ENCODE results near the gene SCARB1. TPM values are rescaled to one million over a fixed set of nuclear protein-coding genes. Genes with fewer than 3 reads are reported as not detected.

SCARB1 gene
- total RNA-seq, 1 donor from 2014 or later = 6.6 TPM

DNA sequence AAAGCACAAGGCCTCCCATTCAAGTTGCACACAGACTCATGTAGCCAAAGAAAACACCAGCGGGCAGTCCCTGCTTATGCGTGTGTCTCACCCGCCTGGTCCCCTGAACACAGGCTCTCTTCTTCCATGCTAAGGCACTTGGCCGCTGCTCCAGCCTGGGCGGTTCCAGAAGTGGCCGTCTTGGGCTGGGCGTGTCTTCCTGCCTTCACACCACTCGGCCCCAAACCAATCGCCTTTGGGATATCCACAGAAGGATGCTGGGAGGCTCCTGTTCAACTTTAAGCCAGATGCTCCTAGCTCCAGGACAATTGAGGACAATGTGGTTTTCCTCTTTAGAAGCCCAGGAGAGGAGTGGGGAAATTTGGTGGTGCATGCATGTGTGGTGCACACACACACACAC is 2.2 kb downstream of the SCARB1 start:
- no peak for TF ChIP-seq CTCF (IDR thresholded peaks at IDR 0.05; ENCODE audit: insufficient read depth, low read length, severe bottlenecking)
- no peaks in the 10 kb centered on the region for H3K27me3 ChIP-seq (ENCODE audit: control insufficient read depth, insufficient read depth, low read length)
- no peak overlapping the region for H3K4me3 ChIP-seq (ENCODE audit: low read depth, low read length)
- DNase-seq (ENCODE audit: low read depth) = peak; percentile 29
- H3K36me3 ChIP-seq (ENCODE audit: control insufficient read depth, insufficient read depth, low read length) = peaks cover 1% of the 10 kb centered on the region
- FAIRE-seq = no peak

DNA sequence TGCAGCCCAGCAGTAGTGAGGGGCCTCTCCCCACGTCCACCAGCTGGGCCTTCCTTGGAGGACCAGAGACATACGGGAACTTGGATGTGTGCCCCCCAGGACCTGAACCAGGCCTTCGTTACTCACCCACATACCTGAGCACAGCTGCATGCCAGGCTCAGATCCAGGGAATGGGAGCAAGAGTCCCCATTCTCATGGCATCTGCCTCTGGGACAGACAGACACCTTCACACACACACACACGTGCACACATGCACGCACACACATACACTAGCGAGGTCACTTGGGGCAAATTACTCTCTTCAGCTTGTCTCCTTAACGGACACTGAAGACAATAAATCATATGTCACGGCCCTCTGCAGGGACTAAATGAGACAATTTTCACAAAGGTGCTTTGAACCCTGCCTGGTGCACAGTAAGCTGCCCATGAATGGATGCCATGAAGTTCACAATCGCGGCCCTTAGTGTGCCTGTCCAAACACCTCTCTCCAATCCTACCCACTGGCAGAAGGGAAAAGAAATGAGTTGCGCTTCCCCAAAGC is 5.7 kb downstream of the SCARB1 start:
- H3K27me3 ChIP-seq (ENCODE audit: control insufficient read depth, insufficient read depth, low read length) = no peaks in the 10 kb centered on the region
- peaks cover 1% of the 10 kb centered on the region for H3K36me3 ChIP-seq (ENCODE audit: control insufficient read depth, insufficient read depth, low read length)
- no peak for TF ChIP-seq CTCF (IDR thresholded peaks at IDR 0.05; ENCODE audit: insufficient read depth, low read length, severe bottlenecking)
- FAIRE-seq (no peak), DNase-seq (ENCODE audit: low read depth) (no peak)
- H3K4me3 ChIP-seq (ENCODE audit: low read depth, low read length) = no peak overlapping the region

- no peak for TF ChIP-seq CTCF (IDR thresholded peaks at IDR 0.05; ENCODE audit: insufficient read depth, low read length, severe bottlenecking)
- FAIRE-seq (no peak), DNase-seq (ENCODE audit: low read depth) (no peak)
- Histone ChIP-seq H3K27me3 (ENCODE audit: control insufficient read depth, insufficient read depth, low read length) (no peaks in the 10 kb centered on the region), H3K4me3 (ENCODE audit: low read depth, low read length) (no peak overlapping the region), H3K36me3 (ENCODE audit: control insufficient read depth, insufficient read depth, low read length) (peaks cover 1% of the 10 kb centered on the region)
Measured at GRCh38 chr12:124856842-124857178, 6.9 kb downstream of the SCARB1 start.

GRCh38 chr12:124856132-124856841 is 7.4 kb downstream of the SCARB1 start:
- Histone ChIP-seq H3K27me3 (ENCODE audit: control insufficient read depth, insufficient read depth, low read length) (no peaks in the 10 kb centered on the region), H3K4me3 (ENCODE audit: low read depth, low read length) (no peak overlapping the region), H3K36me3 (ENCODE audit: control insufficient read depth, insufficient read depth, low read length) (peaks cover 1% of the 10 kb centered on the region)
- DNase-seq (ENCODE audit: low read depth) = no peak
- TF ChIP-seq CTCF (IDR thresholded peaks at IDR 0.05; ENCODE audit: insufficient read depth, low read length, severe bottlenecking) = no peak
- no peak for FAIRE-seq

DNA sequence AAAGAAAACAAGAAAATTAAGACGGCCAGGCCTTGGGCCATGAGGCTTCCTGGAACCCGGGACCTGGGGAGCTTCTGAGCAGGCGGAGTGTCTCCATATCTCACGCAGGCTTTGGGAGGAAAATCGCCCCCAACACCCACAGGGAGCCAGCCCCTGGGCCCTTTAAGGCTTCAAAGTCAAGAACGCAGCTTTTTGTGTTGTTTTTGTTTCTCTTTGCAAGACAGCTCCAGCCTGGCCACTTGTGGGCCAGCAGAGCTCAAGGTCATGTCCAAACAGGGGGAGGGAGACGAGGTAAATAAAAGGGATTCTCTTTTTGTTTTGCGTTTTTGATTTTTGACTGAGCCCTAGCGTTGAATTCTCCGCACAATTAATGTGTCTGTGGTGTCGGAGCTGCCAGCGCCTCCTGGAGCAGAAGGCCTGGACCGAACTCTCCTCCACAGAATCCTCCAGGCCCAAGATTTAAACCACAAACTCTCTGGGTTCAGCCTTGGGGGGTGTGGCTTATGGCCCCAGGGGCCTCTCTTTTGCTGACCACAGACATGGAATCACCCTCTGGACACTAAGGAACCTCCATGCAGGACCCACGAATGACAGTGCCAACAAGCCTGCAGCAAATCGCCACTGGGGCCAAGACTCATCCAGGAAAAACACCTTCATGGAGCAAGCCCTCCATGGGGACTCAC is 8.2 kb downstream of the SCARB1 start:
- no peak overlapping the region for H3K4me3 ChIP-seq (ENCODE audit: low read depth, low read length)
- DNase-seq (ENCODE audit: low read depth) (no peak), FAIRE-seq (no peak)
- peaks cover 1% of the 10 kb centered on the region for H3K36me3 ChIP-seq (ENCODE audit: control insufficient read depth, insufficient read depth, low read length)
- H3K27me3 ChIP-seq (ENCODE audit: control insufficient read depth, insufficient read depth, low read length) = no peaks in the 10 kb centered on the region
- TF ChIP-seq CTCF (IDR thresholded peaks at IDR 0.05; ENCODE audit: insufficient read depth, low read length, severe bottlenecking) = no peak
